H1 (cell line): Measurements from ENCODE around the gene MOB2. TPM values are rescaled to one million over a fixed set of nuclear protein-coding genes. Genes with fewer than 3 reads are reported as not detected.

Experiments used
- ATF2 ChIP-seq: IDR thresholded peaks from 2 replicates; pipeline ENCODE4 v1.6.1; 2012; ENCODE audit warnings: low read length, inconsistent platforms
- ATF3 ChIP-seq: IDR thresholded peaks from 2 replicates; pipeline ENCODE4 v1.6.1; 2011; ENCODE audit warnings: low read depth, mild to moderate bottlenecking, low read length; ENCODE audit not compliant: insufficient read depth
- YY1 ChIP-seq: IDR thresholded peaks from 2 replicates; pipeline ENCODE4 v1.6.1; 2011; ENCODE audit warnings: low read depth, mild to moderate bottlenecking, low read length
- polyA plus RNA-seq, 7 experiments: library from polyadenylated mRNA; depleted of rRNA in 3 of 7; stranded (reverse) in 5 of 7; unstranded in 2 of 7; fragments of >200 nt in 5 of 7; fragments of 200-250 nt in 2 of 7; gene quantifications; 1 replicate in 5 of 7; 2 replicates in 1 of 7; 4 replicates in 1 of 7; pipeline versions ENCODE4 v1.2.1 to v1.2.3, GENCODE V29; 2011 to 2013; ENCODE audit warnings: missing spikeins in 2 of 7, mixed read lengths in 2 of 7
- total RNA-seq: library from RNA; stranded (reverse); fragmentation: NEBNext Ultra II Directional; extraction: Animal tissue kit (Norgen Biotek cat#: 25700); gene quantifications from 2 replicates; pipeline ENCODE4 v1.2.1, GENCODE V29; 2021

MOB2 gene
- total and polyA plus RNA-seq, 2 of the 8 experiments (the other 6 are each of a cell fraction or from before 2014, with no cell fraction given): 18.6 to 28.2 TPM

GRCh38 chr11:1520209-1520662 lies 33.7 kb upstream of the MOB2 start (continued):
- TF ChIP-seq ATF3 (no peak), YY1 (no peak), ATF2 (no peak)
